GM10248 (cell line): Measurements from ENCODE around the gene STX8.

Source experiments
- CTCF ChIA-PET: fragments of 300-600 bp; sonication (Branson Sonifier 250); formaldehyde crosslinking; extraction: SDS; loops from one replicate; lab custom pipeline; 2021; ENCODE audit warnings: antibody characterized with exemption; lab: Yijun Ruan, JAX
- POLR2A ChIA-PET: fragments of 350-650 bp; sonication (Branson Sonifier 250); formaldehyde crosslinking; extraction: SDS; loops from one replicate; lab custom pipeline; 2020; ENCODE audit warnings: antibody characterized with exemption; lab: Yijun Ruan, JAX
- DNase-seq: peaks from one replicate; pipeline ENCODE4 v3.0.0; 2012; ENCODE audit errors: extremely low spot score
- CTCF ChIP-seq: IDR thresholded peaks from 2 replicates; pipeline ENCODE4 v1.5.1; 2012; ENCODE audit warnings: mild to moderate bottlenecking, low read depth; ENCODE audit errors: extremely low read depth, missing control alignments, control extremely low read depth

The STX8 gene

GRCh38 chr17:9432134-9432885 is 143.3 kb downstream of the STX8 start:
- ChIA-PET CTCF (interaction anchor here (1.0 to 1.7 kb wide), 5 partner anchors 10 to 141 kb away, joined by 3 to 7 read pairs (median 3); no protein-coding TSS in a partner anchor), POLR2A (no interaction called here)
- no peak for TF ChIP-seq CTCF
- DNase-seq: peak; percentile 62

- no peak for DNase-seq
- POLR2A ChIA-PET: no interaction called here
- no peak for TF ChIP-seq CTCF
- CTCF ChIA-PET: interaction anchor here (1.7 kb wide), 1 partner anchor 14 kb away, joined by 3 read pairs; no protein-coding TSS in a partner anchor
Observed at GRCh38 chr17:9431620-9432019, 144.0 kb downstream of the STX8 start.

GRCh38 chr17:9427465-9428315 is 147.9 kb downstream of the STX8 start:
- no peak for TF ChIP-seq CTCF
- ChIA-PET CTCF (no interaction called here), POLR2A (no interaction called here)

GRCh38 chr17:9424071-9424640 is 151.5 kb downstream of the STX8 start:
- ChIA-PET POLR2A (no interaction called here), CTCF (interaction anchor here (1.0 kb wide), 1 partner anchor 36 kb away, joined by 3 read pairs; no protein-coding TSS in a partner anchor)
- no peak for TF ChIP-seq CTCF
- no peak for DNase-seq

More at GRCh38 chr17:9427465-9428315, 147.9 kb downstream of the STX8 start:
- no peak for DNase-seq

DNA sequence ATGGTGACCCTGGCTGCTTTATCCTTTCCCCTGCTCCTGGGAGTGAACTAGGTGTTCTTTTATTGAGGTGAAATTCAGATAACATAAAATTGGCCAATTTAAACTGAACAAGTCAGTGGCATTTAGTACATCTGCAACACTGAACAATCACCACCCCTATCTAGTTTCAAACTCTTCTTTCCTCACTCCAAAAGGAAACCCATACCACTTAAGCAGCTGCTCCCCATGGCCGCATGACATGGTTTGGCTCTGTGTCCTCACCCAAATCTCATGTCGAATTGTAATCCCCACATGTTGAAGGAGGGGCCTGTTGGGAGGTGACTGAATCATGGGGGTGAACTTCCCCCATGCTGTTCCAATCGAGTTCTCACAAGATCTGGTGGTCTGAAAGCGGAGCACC is 154.1 kb downstream of the STX8 start:
- no peak for TF ChIP-seq CTCF
- no peak for DNase-seq
- ChIA-PET CTCF (no interaction called here), POLR2A (no interaction called here)

DNA sequence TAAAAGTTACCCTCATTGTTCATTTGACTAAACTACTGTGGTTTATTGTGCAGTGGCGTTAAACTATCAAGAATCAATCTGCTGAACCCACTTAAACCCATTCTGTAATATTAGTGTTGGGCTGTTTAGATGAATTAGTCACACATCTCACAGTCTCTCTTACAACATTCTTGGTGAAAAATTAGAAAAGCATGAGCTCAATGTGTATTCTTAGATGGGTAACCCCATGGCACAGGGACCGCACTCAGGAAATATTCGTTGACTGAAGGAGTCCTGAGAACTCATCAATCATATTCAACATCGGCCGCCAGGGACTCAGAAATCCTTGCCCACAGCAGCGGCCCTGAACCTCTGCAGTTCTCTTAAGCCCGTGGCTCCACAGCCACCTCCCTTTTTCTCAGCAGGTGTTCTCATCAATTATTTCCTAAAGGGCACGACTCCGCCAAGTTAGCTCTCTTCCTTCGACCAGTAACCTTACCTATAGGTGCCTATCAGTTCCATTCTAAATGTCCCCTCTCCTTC is 155.6 kb downstream of the STX8 start:
- ChIA-PET CTCF (no interaction called here), POLR2A (no interaction called here)
- no peak for TF ChIP-seq CTCF
- no peak for DNase-seq
